ENCODE results near the gene RBMS3. TPM values are rescaled to one million over a fixed set of nuclear protein-coding genes. Genes with fewer than 3 reads are reported as not detected.
"Not testable (repeated sequence)": the region's sequence is repeated elsewhere in the genome, so short reads cannot be mapped to it uniquely, and the experiment has no call there.

Gene RBMS3
- total RNA-seq, 1 experiment from 2014 or later: 7.4 TPM

DNA sequence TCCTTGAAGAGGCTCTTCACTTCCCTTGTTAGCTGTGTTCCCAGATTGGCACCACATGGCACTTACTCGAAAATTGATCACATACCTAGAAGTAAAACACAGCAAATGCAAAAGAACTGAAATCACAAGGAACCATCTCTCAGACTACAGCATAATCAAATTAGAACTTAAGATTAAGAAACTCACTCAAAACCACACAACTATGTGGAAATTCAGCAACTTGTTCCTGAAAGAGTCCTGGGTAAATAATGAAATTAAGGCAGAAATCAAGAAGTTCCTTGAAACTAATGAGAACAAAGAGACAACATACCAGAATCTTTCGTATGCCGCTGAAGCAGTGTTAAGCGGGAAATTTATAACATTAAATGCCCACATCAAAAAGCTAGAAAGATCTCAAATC is 759.3 kb downstream of the RBMS3 start:
- BruUV-seq (replicated peaks): no TSS peak
- no peaks in the 10 kb centered on the region for H3K27me3 ChIP-seq (replicated peaks; ENCODE audit: control insufficient read depth, insufficient read depth, low read length)
- DNase-seq: no peak
- POLR2A ChIA-PET: no interaction called here
- H3K4me1 ChIP-seq: peaks cover 10% of the 10 kb centered on the region; the same call in 1 of the 2 replicates
- no peaks in the 10 kb centered on the region for H3K36me3 Mint-ChIP-seq (ENCODE audit: insufficient read depth, unreplicated experiment)
- no peaks in the 10 kb centered on the region for H3K9me3 ChIP-seq
- no peaks in the 10 kb centered on the region for H3K4me1 Mint-ChIP-seq (ENCODE audit: low read depth, unreplicated experiment)
- H3K4me3 ChIP-seq (ENCODE audit: low read depth, low read length): no peak overlapping the region
- H3K27ac Mint-ChIP-seq (ENCODE audit: unreplicated experiment): no peak overlapping the region
- no peaks in the 10 kb centered on the region for H3K9me3 Mint-ChIP-seq (ENCODE audit: unreplicated experiment)
- H3K36me3 ChIP-seq (ENCODE audit: control insufficient read depth, insufficient read depth, low read length): no peaks in the 10 kb centered on the region
- intact Hi-C loops (cut with micrococcal nuclease; ENCODE audit: unreplicated experiment): loop anchor here (5.0 to 10.0 kb wide), 2 partner anchors 217 to 585 kb away; no protein-coding TSS in a partner anchor
- no peak for TF ChIP-seq CTCF (IDR thresholded peaks at IDR 0.05; ENCODE audit: insufficient read depth in 1 of 2, low read depth in 1 of 2, low read length in 1 of 2, severe bottlenecking in 1 of 2, unreplicated experiment in 1 of 2)
- no peak overlapping the region for H3K4me3 Mint-ChIP-seq (ENCODE audit: unreplicated experiment)
- CTCF ChIA-PET: no interaction called here
- no peaks in the 10 kb centered on the region for H3K27me3 Mint-ChIP-seq (ENCODE audit: insufficient read depth, unreplicated experiment)

DNA sequence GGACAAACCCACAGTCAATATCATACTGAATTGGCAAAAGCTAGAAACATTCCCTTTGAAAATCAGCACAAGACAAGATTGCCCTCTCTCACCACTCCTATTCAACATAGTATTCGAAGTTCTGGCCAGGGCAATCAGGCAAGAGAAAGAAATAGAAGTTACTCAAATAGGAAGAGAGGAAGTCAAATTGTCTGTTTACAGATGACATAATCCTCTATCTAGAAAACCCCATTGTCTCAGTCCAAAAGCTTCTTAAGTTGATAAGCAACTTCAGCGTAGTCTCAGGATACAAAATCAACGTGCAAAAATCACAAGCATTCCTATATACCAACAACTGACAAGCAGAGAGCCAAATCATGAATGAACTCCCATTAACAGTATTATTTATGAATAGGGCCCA is 760.6 kb downstream of the RBMS3 start:
- H3K9me3 Mint-ChIP-seq (ENCODE audit: unreplicated experiment); H3K27me3 ChIP-seq (replicated peaks; ENCODE audit: control insufficient read depth, insufficient read depth, low read length); H3K9me3 ChIP-seq; BruUV-seq (replicated peaks); H3K4me3 Mint-ChIP-seq (ENCODE audit: unreplicated experiment); H3K4me3 ChIP-seq (ENCODE audit: low read depth, low read length); H3K4me1 Mint-ChIP-seq (ENCODE audit: low read depth, unreplicated experiment); DNase-seq; H3K36me3 ChIP-seq (ENCODE audit: control insufficient read depth, insufficient read depth, low read length); H3K27ac Mint-ChIP-seq (ENCODE audit: unreplicated experiment); POLR2A ChIA-PET; H3K27me3 Mint-ChIP-seq (ENCODE audit: insufficient read depth, unreplicated experiment); H3K36me3 Mint-ChIP-seq (ENCODE audit: insufficient read depth, unreplicated experiment): not testable (repeated sequence)
- intact Hi-C loops (cut with micrococcal nuclease; ENCODE audit: unreplicated experiment): loop anchor here (5.0 to 10.0 kb wide), 2 partner anchors 216 to 583 kb away; no protein-coding TSS in a partner anchor
- CTCF ChIA-PET: interaction anchor here (0.6 to 2.3 kb wide), 2 partner anchors 76 to 157 kb away, joined by 4 to 65 read pairs; no protein-coding TSS in a partner anchor
- H3K4me1 ChIP-seq: peaks cover 10% of the 10 kb centered on the region; the same call in 1 of the 2 replicates

DNA sequence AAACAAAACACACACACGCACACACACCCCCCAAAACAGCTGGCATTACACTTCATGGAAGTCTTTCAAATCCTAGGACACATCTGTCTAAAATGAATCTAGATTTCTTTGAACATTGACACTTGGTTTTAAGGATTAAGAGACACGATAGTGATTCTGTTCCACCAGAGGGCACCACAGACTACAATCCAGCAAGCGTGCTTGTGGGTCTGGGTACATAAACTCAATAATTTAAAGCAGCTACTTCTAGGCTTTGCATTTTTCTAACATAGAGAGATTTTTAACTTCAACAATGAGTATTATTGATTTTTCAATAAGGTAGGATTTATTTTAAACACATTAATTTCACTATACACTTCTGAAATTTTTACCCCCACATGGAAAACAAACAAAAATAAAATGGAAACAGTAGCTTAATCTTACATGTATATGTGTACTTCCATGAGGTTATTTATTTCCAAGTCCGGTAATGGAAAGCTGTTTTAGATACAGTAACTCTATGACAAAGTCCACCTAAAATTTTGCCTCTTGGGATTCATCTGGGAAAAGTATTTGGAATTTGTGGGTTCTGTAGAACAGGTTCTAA is 761.5 kb downstream of the RBMS3 start:
- CTCF ChIA-PET: interaction anchor here (0.6 to 2.3 kb wide), 6 partner anchors 77 to 651 kb away, joined by 3 to 65 read pairs (median 4); partner anchors contain the start of gene TGFBR2
- Histone ChIP-seq H3K27me3 (replicated peaks; ENCODE audit: control insufficient read depth, insufficient read depth, low read length) (no peaks in the 10 kb centered on the region), H3K36me3 (ENCODE audit: control insufficient read depth, insufficient read depth, low read length) (no peaks in the 10 kb centered on the region), H3K4me3 (ENCODE audit: low read depth, low read length) (no peak overlapping the region), H3K9me3 (no peaks in the 10 kb centered on the region), H3K4me1 (peaks cover 10% of the 10 kb centered on the region; the same call in 1 of the 2 replicates)
- POLR2A ChIA-PET: no interaction called here
- peak; percentile 69 to 72 for DNase-seq
- no peaks in the 10 kb centered on the region for H3K4me1 Mint-ChIP-seq (ENCODE audit: low read depth, unreplicated experiment)
- no peaks in the 10 kb centered on the region for H3K36me3 Mint-ChIP-seq (ENCODE audit: insufficient read depth, unreplicated experiment)
- H3K4me3 Mint-ChIP-seq (ENCODE audit: unreplicated experiment): no peak overlapping the region
- no TSS peak for BruUV-seq (replicated peaks)
- no peaks in the 10 kb centered on the region for H3K27me3 Mint-ChIP-seq (ENCODE audit: insufficient read depth, unreplicated experiment)
- no peak overlapping the region for H3K27ac Mint-ChIP-seq (ENCODE audit: unreplicated experiment)
- no peaks in the 10 kb centered on the region for H3K9me3 Mint-ChIP-seq (ENCODE audit: unreplicated experiment)
- intact Hi-C loops (cut with micrococcal nuclease; ENCODE audit: unreplicated experiment): loop anchor here (1.0 to 10.0 kb wide), 6 partner anchors 71 to 709 kb away; no protein-coding TSS in a partner anchor
- TF ChIP-seq CTCF (IDR thresholded peaks at IDR 0.05; ENCODE audit: insufficient read depth in 1 of 2, low read depth in 1 of 2, low read length in 1 of 2, severe bottlenecking in 1 of 2, unreplicated experiment in 1 of 2): peak; percentile 76 to 86

Data from Caco-2 (cell line).